K562 (cell line): ENCODE measurements around the gene CRAT. TPM values are rescaled to one million over a fixed set of nuclear protein-coding genes. Genes with fewer than 3 reads are reported as not detected.
A peak's percentile ranks its signal among the peaks of the same experiment; 100 is the strongest.

ENCODE experiments used
- ATAC-seq: fragments of 200-7000 bp; cut with Tn5 transposase; 3 replicates; pipeline ENCODE4 v1.9.1; 2020; ENCODE audit warnings: moderate library complexity
- BruUV-seq: library from RNA; stranded (reverse); fragments of 400-500 nt; replicated peaks from 2 replicates; lab custom pipeline; 2021; lab: Mats Ljungman, UMichigan
- CTCF ChIA-PET: fragments of 300-600 bp; formaldehyde crosslinking; extraction: SDS; loops from one replicate; lab custom pipeline; 2021; ENCODE audit warnings: low intra/inter-chr PET ratio; lab: Yijun Ruan, JAX
- POLR2A ChIA-PET: fragments of 300-600, 350-650 bp; sonication (Branson Sonifier 250); formaldehyde crosslinking; extraction: SDS; loops from one replicate; lab custom pipeline; 2021; ENCODE audit warnings: antibody characterized with exemption, inconsistent platforms; lab: Yijun Ruan, JAX
- DNase-seq, 4 experiments: peaks; one replicate each; pipeline versions ENCODE4 v3.0.0 to v3.0.0-alpha.2; 2011 to 2018; ENCODE audit warnings: low spot score in 3 of 4, mixed read lengths in 3 of 4; ENCODE audit errors: extremely low read depth in 1 of 4
- FAIRE-seq: peaks from 2 replicates; lab custom pipeline; 2011; peaks lifted over from hg19 to GRCh38; lab: Jason Lieb, UNC
- H2AFZ ChIP-seq: 2 replicates; pipeline ENCODE4 v1.6.0; 2011; ENCODE audit warnings: low read depth, low read length, control low read depth, inconsistent platforms
- H3K27ac ChIP-seq: fragments of 200-600 bp; 3 replicates; pipeline ENCODE4 v1.8.0; 2011; ENCODE audit warnings: low read depth, mild to moderate bottlenecking, control low read depth, inconsistent platforms, low read length, moderate library complexity, mixed read lengths; ENCODE audit errors: extremely low read depth
- H3K27me3 ChIP-seq, 2 experiments: fragments of 300-600 bp in 1 of 2; 2 replicates in 1 of 2; 3 replicates in 1 of 2; pipeline versions ENCODE4 v1.6.0 to v1.8.0; 2011; ENCODE audit warnings: inconsistent platforms in 2 of 2, low read length in 2 of 2, mild to moderate bottlenecking in 1 of 2, mixed read lengths in 1 of 2, moderate library complexity in 1 of 2; ENCODE audit not compliant: control insufficient read depth in 2 of 2, insufficient read depth in 2 of 2
- H3K36me3 ChIP-seq: fragments of 300-600 bp; 3 replicates; pipeline ENCODE4 v1.8.0; 2011; ENCODE audit warnings: mild to moderate bottlenecking, low read length, inconsistent platforms; ENCODE audit not compliant: control insufficient read depth, insufficient read depth
- H3K4me1 ChIP-seq, 2 experiments: fragments of 200-600 bp in 1 of 2; replicated peaks in 1 of 2; 2 replicates in 1 of 2; 3 replicates in 1 of 2; pipeline versions ENCODE4 v1.5.1 to v1.8.0; 2011; ENCODE audit warnings: inconsistent platforms in 2 of 2, low read length in 2 of 2, mild to moderate bottlenecking in 1 of 2, mixed read lengths in 1 of 2, moderate library complexity in 1 of 2; ENCODE audit not compliant: control insufficient read depth in 2 of 2, insufficient read depth in 2 of 2
- H3K4me2 ChIP-seq: 2 replicates; pipeline ENCODE4 v1.6.1; 2011; ENCODE audit warnings: low read length, control low read depth, inconsistent platforms, mixed read lengths; ENCODE audit not compliant: insufficient read depth
- H3K4me3 ChIP-seq: fragments of 200-600 bp; sonication (generic), shearing (Covaris generic); 2 replicates; pipeline ENCODE4 v1.5.1; 2016; ENCODE audit warnings: control low read depth, inconsistent platforms
- H3K79me2 ChIP-seq: fragments of 200-600 bp; 3 replicates; pipeline ENCODE4 v1.8.0; 2011; ENCODE audit warnings: low read length, inconsistent platforms; ENCODE audit not compliant: control insufficient read depth, insufficient read depth
- H3K9ac ChIP-seq, 2 experiments: 2 replicates each; pipeline versions ENCODE4 v1.6.0 to v1.6.1; 2011; ENCODE audit warnings: low read depth in 2 of 2, low read length in 2 of 2, control low read depth in 1 of 2, inconsistent platforms in 1 of 2, mild to moderate bottlenecking in 1 of 2, mixed read lengths in 1 of 2; ENCODE audit not compliant: insufficient read depth in 1 of 2
- H3K9me1 ChIP-seq: one replicate; pipeline ENCODE4 v1.6.0; 2011; ENCODE audit warnings: inconsistent platforms, mild to moderate bottlenecking, low read length, moderate library complexity; ENCODE audit not compliant: control insufficient read depth, insufficient read depth
- H3K9me3 ChIP-seq: replicated peaks from 2 replicates; pipeline ENCODE4 v1.5.1; 2011; ENCODE audit warnings: low read depth, low read length, inconsistent platforms; ENCODE audit not compliant: control insufficient read depth, insufficient read depth
- H4K20me1 ChIP-seq: replicated peaks from 2 replicates; pipeline ENCODE4 v1.6.1; 2011; ENCODE audit warnings: low read length, inconsistent platforms, mixed read lengths; ENCODE audit not compliant: control insufficient read depth, insufficient read depth
- ERF ChIP-seq: fragments of 450-650 bp; formaldehyde crosslinking; IDR thresholded peaks from 2 replicates; pipeline ENCODE4 v1.4.0; 2020; ENCODE audit warnings: mild to moderate bottlenecking, mixed read lengths
- HSF4 ChIP-seq: fragments of 250-450 bp; sonication (Bioruptor Pico); IDR thresholded peaks from 2 replicates; pipeline ENCODE4 v2.1.2; 2022; ENCODE audit warnings: mild to moderate bottlenecking, moderate library complexity, borderline replicate concordance
- JUND ChIP-seq, 2 experiments: IDR thresholded peaks; 2 replicates in 1 of 2; 3 replicates in 1 of 2; pipeline ENCODE4 v1.6.1; 2011; ENCODE audit warnings: borderline replicate concordance in 2 of 2, low read depth in 2 of 2, low read length in 2 of 2, improper control_type of control experiment in 1 of 2, missing biosample characterization in 1 of 2, missing genetic modification characterization in 1 of 2, missing genetic modification reagents in 1 of 2
- KDM2B ChIP-seq: fragments of 250-450 bp; sonication (Bioruptor Pico); IDR thresholded peaks from 2 replicates; pipeline ENCODE4 v1.8.0; 2021; ENCODE audit warnings: mild to moderate bottlenecking, moderate library complexity
- MCM3 ChIP-seq: fragments of 450-650 bp; IDR thresholded peaks from 2 replicates; pipeline ENCODE4 v1.6.1; 2016
- NCOA4 ChIP-seq: fragments of 450-650 bp; IDR thresholded peaks from 2 replicates; pipeline ENCODE4 v1.6.1; 2018; ENCODE audit warnings: mild to moderate bottlenecking; ENCODE audit not compliant: partially characterized antibody
- NFATC3 ChIP-seq: fragments of 450-650 bp; IDR thresholded peaks from 2 replicates; pipeline ENCODE4 v1.6.1; 2017; ENCODE audit warnings: mild to moderate bottlenecking
- NRF1 ChIP-seq, 2 experiments: fragments of 450-650 bp; IDR thresholded peaks in 1 of 2; conservative IDR thresholded peaks in 1 of 2; 2 replicates each; pipeline ENCODE4 v1.6.1; 2014; ENCODE audit warnings: mild to moderate bottlenecking in 2 of 2
- PATZ1 ChIP-seq: fragments of 250-450 bp; sonication (Bioruptor Pico); IDR thresholded peaks from 2 replicates; pipeline ENCODE4 v1.5.0; 2020; ENCODE audit warnings: mild to moderate bottlenecking, borderline replicate concordance
- ZBTB12 ChIP-seq: fragments of 250-450 bp; sonication (Bioruptor Pico); IDR thresholded peaks from 2 replicates; pipeline ENCODE4 v1.4.0; 2020
- ZNF398 ChIP-seq: fragments of 250-450 bp; sonication (Bioruptor Pico); IDR thresholded peaks from 2 replicates; pipeline ENCODE4 v1.8.0; 2021; ENCODE audit warnings: moderate library complexity, mild to moderate bottlenecking, inconsistent platforms
- ZNF561 ChIP-seq: fragments of 450-650 bp; formaldehyde crosslinking; conservative IDR thresholded peaks from 2 replicates; pipeline ENCODE4 v1.4.0; 2020; ENCODE audit warnings: mild to moderate bottlenecking, moderate library complexity
- WGBS: fragments of 100-300 bp; shearing (Covaris generic); methylation state at CpG from one replicate; pipeline ENCODE4 v1.1.6; 2016; ENCODE audit warnings: low coverage, mixed read lengths; ENCODE audit not compliant: insufficient coverage; ENCODE audit errors: missing lambda C conversion rate; 5-methylcytosine and 5-hydroxymethylcytosine counted together
- in situ Hi-C: fragments of 300-500 bp; cut with MboI; formaldehyde crosslinking; loops from 4 replicates; pipeline ENCODE4 v1.15.0; 2018; ENCODE audit warnings: inconsistent platforms, mixed read lengths
- intact Hi-C: fragments of 100-400 bp; cut with micrococcal nuclease; formaldehyde crosslinking; loops from 2 replicates; pipeline ENCODE4 v1.14.2; 2022
- polyA plus RNA-seq, 8 experiments: library from polyadenylated mRNA; depleted of rRNA in 4 of 8; stranded (reverse) in 5 of 8; unstranded in 3 of 8; fragments of >200 nt; fragmentation: Nextera tagmentation in 2 of 8; fragmentation: Illumina TruSeq in 1 of 8; extraction: Ambion mirVana in 2 of 8; extraction: Trizol in 1 of 8; gene quantifications; 2 replicates each; pipeline versions ENCODE4 v1.2.1 to v1.2.3, GENCODE V29; 2011 to 2014; ENCODE audit warnings: inconsistent platforms in 1 of 8, missing spikeins in 1 of 8
- total RNA-seq, 7 experiments: library from RNA; depleted of rRNA in 6 of 7; stranded (reverse); fragments of >200 nt in 6 of 7; fragmentation: Illumina TruSeq in 2 of 7; extraction: Trizol in 2 of 7; gene quantifications; 2 replicates each; pipeline versions ENCODE4 v1.2.1 to v1.2.3, GENCODE V29; 2011 to 2021; ENCODE audit warnings: low replicate concordance in 1 of 7

Gene CRAT
- total and polyA plus RNA-seq, 9 of the 15 experiments (the other 6 are each of a cell fraction or from before 2014, with no cell fraction given), result 0.20 to 13.8 (median 5.4) TPM

GRCh38 chr9:129141066-129142041 is 30.8 kb upstream of the CRAT start:
- POLR2A ChIA-PET, result interaction anchor here (0.8 to 2.1 kb wide), 8 partner anchors 10 to 499 kb away, joined by 3 to 6 read pairs (median 4); partner anchors contain the start of gene PTPA
- Histone ChIP-seq H3K9me3 (no peaks in the 10 kb centered on the region), H3K79me2 (peaks cover 17% of the 10 kb centered on the region), H3K9me1 (no peaks in the 10 kb centered on the region), H3K4me1 (peaks cover 30 to 58% of the 10 kb centered on the region in 2 experiments), H3K4me3 (no peak overlapping the region), H4K20me1 (no peaks in the 10 kb centered on the region), H3K27ac (peak overlapping the region; percentile 93), H3K9ac (peak overlapping the region; percentile 33 to 97; a peak in 3 of 4 replicates), H3K27me3 (no peaks in the 10 kb centered on the region), H3K36me3 (peaks cover 65% of the 10 kb centered on the region; the same call in 2 of the 3 replicates), H2AFZ (no peak overlapping the region), H3K4me2 (peak overlapping the region; percentile 67)
- in situ Hi-C loops (no loop called here), intact Hi-C loops (loop anchor here (2.0 kb wide), 1 partner anchor 33 kb away; no protein-coding TSS in a partner anchor)
- DNase-seq, result peak in 2 of 4 experiments; percentile 31 to 60
- CTCF ChIA-PET, result interaction anchor here (0.6 to 4.5 kb wide), 2 partner anchors 11 to 470 kb away, joined by 3 to 53 read pairs; no protein-coding TSS in a partner anchor
- no TSS peak for BruUV-seq
- FAIRE-seq, result peak; percentile 70
- 32% methylated on average over 10 of the region's 13 CpGs for WGBS
- no peak for ATAC-seq
- 0 out of 2 replicates have a peak, but pooled peaks have one; percentile 26 for TF ChIP-seq ERF (CRISPR knock-in tag)
- no peak for TF ChIP-seq NCOA4
- peak; percentile 32; the same call in 1 of the 2 replicates for TF ChIP-seq JUND (IDR thresholded peaks at IDR 0.05; ENCODE audit: borderline replicate concordance, low read depth, low read length)
- no peak for TF ChIP-seq JUND (tag; IDR thresholded peaks at IDR 0.05; ENCODE audit: borderline replicate concordance, low read depth, low read length)
- TF ChIP-seq KDM2B, result no peak
- no peak for TF ChIP-seq MCM3
- peak; percentile 47; the same call in 1 of the 2 replicates for TF ChIP-seq ZBTB12 (CRISPR knock-in tag)
- TF ChIP-seq NRF1 (conservative IDR thresholded peaks at IDR 0.05 in 1 of 2, IDR thresholded peaks at IDR 0.05 in 1 of 2), result peak in 1 of 2 experiments; percentile 41; a peak in 3 of 4 replicates
- no peak for TF ChIP-seq ZNF561 (CRISPR knock-in tag)
- TF ChIP-seq PATZ1 (CRISPR knock-in tag), result no peak
- TF ChIP-seq NFATC3, result no peak
- no peak for TF ChIP-seq HSF4
- TF ChIP-seq ZNF398, result no peak
